Loucy (cell line): ENCODE results near the gene PHKB.

ENCODE experiments used
- CTCF ChIP-seq: fragments of 200-600 bp; sonication (generic); conservative IDR thresholded peaks from 2 replicates; pipeline ENCODE4 v1.5.1; 2014; ENCODE audit warnings: mild to moderate bottlenecking, antibody characterized with exemption, low read length
- EZH2phosphoT487 ChIP-seq: fragments of 200-600 bp; IDR thresholded peaks from 2 replicates; pipeline ENCODE4 v1.6.1; 2018; ENCODE audit warnings: antibody characterized with exemption, mild to moderate bottlenecking, moderate library complexity, borderline replicate concordance

DNA sequence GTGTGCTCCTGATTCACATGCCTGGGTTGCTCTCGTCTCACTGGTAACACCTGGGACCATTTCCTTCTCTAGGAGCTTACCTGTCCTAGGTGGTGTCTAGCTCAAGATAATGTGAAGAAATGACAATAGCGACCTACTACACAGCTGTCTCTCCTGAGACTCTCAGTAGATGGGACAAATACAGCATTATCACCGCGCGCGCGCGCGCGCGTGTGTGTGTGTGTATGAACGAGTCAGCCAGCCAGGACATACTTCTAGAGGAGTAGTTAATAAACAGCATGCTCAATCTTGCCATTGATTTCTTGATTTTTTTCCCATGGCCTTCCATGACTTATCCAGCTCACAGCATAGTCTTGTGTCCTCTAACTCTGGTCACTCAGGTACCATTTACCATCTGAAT, 268.6 kb downstream of the PHKB start:
- TF ChIP-seq CTCF (no peak), EZH2phosphoT487 (no peak)
